Stimulated activated CD8-positive, alpha-beta memory T cell treated with anti-CD3 and anti-CD28 coated beads, Interleukin-15, amount 100 ng/mL, for 4 hours (primary cell): ENCODE results near the gene ASB8.

ENCODE experiments used
- DNase-seq, 2 donors: peaks; one replicate each; pipeline ENCODE4 v3.0.0-alpha.2; 2020; ENCODE audit warnings: low read depth in 2 of 2

ASB8 gene, protein sequence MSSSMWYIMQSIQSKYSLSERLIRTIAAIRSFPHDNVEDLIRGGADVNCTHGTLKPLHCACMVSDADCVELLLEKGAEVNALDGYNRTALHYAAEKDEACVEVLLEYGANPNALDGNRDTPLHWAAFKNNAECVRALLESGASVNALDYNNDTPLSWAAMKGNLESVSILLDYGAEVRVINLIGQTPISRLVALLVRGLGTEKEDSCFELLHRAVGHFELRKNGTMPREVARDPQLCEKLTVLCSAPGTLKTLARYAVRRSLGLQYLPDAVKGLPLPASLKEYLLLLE

DNA sequence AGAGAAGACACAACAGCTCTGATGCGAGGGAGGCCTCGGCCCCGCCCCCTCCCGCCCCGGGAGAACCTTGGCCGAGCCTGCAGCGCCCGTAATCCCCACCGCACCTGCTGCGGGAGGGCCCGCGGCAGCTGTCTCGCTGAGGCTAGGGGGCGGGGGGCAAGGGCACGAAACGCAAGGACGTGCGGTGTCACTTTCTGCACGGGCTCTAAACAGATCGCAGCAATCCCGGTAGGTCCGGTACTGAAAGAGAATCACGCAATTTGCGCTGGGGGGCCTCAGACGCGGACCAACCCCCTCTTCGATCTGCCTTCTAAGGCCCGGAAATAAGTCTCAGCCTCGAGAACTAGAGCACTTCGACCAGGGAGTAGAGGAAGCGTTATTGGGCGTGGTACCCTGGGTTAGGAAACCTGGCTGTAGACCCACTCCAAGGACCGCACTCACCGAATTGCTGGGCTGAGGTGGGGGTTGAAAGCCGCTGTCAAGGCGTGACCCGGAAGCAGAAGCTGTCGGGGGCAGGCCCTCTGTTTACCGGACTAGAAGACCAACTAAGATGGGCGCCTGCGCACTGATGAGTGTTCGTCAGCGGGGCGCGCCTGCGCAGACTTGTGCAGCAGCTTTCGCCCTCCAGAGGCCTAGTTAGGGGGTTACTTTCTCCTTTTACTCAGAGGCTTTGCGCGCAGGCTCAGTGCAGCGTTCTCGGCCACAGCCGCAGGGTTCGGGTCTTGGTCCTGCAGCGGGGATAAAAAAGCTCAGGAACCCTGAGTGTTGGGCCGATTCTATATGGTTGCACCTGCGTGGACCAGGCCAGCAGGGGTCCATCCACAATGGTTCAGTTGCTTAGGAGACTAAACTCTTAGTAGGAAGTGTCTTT, at the start of gene ASB8:
ASB8 (minus strand) TSS at position 498 of the 871 bp plus-strand sequence. CDS start 4,019 bp downstream, outside the sequence.
- DNase-seq: peak; percentile 98 to 99

DNA sequence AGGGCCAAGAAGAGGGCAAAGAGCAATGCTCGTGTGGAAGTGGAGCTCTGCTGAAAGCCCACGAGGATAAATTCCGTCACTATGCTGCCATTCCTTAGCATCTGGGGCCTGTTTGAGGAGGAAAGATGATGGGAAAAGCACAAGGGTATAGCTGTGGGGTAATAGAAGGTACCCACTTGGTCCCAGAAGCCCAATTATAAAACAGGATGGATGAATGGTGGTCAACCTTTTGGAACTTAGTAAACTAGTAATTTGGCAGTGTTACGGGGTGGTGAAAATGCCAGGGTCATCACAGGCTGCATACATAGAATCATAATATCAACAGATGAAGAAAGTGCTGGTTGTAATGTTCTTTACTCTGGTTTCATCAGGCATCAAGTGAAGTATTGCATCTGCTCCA, 45.9 kb upstream of the ASB8 start, which contains the start of gene OR10AD1:
OR10AD1 (minus strand) TSS at position 101 of the 400 bp plus-strand sequence; CDS start at position 101, 0 bp downstream.
- no peak for DNase-seq

DNA sequence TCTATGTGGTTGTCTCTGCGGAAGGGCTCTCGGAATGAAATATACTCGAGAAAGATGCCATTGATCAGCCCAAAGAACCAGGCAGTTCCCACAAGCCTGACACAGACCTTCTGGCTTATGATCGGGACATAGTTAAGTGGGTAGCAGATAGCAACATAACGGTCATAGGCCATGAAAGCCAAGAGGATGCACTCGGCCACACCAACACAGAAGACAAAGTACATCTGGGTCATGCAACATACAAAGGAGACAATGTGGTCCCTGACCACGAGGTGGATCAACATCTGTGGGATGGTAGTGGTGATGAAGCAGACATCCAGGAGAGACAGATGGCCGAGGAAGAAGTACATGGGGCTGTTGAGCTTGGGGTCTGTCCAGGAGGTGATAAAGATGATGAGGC, 45.5 kb upstream of the ASB8 start:
- DNase-seq: no peak

DNA sequence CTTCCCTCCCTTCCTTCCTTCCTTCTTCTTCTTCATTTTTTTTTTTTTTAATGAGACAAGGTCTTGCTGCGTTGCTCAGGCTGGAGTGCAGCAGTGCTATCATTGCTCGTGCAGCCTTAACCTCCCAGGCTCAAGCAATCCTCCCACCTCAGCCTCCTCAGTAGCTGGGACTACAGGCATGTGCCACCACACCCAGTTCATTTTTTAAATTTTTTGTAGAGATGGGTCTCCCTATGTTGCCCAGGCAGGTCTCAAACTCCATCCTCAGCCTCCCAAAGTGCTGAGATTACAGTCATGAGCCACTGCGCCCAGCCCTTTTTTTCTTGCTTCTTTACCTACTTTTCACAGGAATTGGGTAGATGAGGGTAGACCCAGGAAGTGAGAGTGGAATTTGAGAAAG, 44.2 kb upstream of the ASB8 start:
- DNase-seq: no peak

DNA sequence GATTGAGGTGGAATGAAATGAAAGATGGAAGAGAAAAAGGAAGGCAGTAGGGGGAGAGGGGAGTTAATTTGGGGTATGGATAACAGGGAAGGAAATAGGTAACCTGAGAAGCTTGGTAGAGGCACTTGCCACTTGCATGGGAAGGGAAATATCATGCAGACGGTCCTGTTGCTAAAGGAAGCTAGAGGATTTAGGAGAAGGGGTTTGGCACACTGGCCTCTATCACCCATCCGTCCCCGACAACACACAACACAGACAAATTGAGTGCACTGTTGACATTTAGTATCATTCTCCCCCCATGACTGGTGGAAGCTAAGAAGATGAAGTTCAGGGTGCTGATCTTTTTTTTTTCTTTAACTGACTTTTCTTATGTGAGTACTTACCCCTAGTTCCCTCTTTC, 43.8 kb upstream of the ASB8 start:
- no peak for DNase-seq

DNA sequence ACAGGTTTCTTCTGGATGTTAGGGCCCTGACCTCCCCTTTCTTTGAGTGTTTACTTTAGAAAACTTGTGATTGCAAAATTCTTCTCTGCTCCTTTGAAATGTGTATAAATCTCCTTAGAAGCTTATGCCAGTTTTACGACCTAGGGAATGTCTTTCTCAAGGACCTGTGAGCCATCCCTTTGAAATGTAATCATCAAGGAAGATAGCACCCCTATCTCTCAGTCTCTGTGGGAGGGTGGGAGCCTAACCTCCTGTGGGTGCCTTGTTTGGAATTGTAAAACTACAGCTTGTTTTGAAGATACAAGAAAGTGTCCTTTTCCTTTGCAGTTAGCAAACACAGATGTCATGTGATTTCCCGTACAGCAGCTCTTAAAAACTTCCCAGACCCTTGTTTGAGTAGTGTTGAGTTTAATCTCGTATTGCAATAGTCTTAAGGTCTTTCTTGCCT, 42.5 kb upstream of the ASB8 start:
- DNase-seq: no peak

DNA sequence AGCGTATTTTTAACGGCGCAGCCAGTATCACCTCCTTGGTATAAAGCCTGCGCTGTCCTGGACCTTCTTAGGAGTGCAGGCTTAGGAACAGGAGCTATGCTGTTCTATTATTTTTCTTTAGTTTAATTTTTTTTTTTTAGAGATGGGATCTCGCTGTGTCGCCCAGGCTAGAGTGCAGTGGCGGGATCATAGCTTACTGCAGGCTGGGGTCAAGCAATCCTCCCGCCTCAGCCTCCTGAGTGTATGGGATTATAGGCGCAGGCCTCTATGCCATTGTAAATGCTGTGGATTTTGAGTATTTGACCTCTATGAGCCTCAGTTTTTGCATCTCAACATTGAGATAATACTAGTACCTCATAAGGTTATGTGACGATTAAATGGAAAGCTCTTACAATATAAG, 41.7 kb upstream of the ASB8 start:
- DNase-seq: no peak

DNA sequence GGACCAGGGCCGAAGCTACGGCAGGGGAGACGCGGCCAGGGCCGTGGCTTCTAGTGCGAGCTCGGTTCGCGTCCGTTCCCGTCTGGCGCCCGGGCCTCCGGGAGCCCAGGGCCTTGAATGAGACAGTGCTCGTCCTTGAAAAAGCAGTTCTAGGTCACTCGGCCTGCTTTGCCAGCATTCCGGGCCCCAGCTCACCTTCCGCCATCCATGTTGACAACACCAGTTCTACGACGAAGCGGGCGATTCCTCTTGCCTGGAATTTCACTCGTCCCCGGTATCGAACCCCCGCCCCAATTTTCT, 41.3 kb upstream of the ASB8 start:
- DNase-seq: no peak

DNA sequence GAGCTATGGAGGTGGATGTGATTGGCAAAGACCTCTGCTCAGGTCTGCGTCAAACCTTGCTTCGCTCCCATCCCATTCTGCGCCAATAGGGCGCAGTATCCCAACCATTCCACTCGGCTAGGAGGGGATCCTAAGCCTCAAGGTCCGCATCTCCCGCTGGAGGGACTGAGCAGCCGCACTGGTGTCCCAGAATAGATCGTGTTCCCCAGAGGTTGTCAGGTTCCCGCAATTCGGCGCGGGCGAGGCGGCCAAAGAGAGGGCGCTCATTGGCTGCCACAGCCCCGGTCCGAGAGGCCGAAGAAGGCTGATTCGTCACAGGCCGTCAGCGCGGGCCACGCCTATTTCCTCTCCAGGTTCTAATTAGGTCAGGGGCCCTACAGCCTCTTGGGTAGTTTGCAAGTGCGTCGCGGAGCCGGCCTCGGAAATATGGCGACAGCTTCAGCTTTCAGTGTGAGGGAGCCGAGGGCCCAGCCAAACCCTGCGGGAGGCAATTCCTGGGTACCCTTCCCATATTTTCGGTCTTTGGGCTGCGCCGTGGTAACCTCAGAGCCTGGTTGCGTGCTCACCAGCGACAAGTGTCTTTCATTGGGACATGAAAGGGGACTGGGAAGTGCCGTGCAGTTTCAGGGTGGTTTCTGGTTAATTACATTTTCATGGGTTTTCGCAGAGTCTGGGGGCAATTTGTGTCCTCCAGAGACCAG, 40.8 kb upstream of the ASB8 start:
- DNase-seq: peak; percentile 78 to 80

DNA sequence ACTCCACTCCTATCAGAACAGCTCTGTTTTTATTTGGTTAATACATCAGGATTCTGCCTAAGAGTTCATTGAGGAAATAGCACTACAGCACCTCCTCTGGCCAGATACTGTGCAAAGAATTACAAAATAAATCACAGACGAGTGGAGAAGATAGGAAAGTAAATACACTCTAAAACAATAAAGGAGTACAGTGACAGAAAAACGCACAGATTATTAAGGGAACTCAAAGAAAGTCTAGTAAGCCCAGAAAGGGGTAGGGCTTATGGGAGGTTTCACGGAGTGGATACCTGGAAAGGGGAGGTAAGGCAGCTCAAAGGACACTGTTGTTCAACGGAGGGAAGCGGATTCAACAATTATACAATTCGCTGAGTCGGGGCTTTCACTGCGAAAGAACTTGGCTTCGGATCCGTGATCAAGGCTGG, 40.2 kb upstream of the ASB8 start:
- no peak for DNase-seq

DNA sequence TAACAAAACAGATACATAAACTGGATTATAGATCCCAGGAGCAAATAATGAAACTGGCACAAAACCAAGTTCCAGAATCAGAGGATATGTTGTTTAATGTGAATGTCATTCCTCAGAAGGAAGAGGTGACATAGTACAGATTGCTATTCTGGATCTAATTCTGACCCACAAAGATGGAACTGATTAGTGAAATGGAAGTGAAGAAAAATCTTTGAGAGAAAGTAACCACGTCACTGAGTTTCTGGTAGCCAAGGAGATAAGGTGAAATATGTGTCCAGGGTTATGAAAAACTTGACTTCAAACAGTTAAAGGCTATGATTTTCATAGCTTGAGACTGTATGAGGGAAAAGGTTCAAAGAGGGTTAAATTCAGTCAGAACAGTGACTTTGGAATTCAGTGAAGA, 37.5 kb upstream of the ASB8 start:
- DNase-seq: no peak

DNA sequence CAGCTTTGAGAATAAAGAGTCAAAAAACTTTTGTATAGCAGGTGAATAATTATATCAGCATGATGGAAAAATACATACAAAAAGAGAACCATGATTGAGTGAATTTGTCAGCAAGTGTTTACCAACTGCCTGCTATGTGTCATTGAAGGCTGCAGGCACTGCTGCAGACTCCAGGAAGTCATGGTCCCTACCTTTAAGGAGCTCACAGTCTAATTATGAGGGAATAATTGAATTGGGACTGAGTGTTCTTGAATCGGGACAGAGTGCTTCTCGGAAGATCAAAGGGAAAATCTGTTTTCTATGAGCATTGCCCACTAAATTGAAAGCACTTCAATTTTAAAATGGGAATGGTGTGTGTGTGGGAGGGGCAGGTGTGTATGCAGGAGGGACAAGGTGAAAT, 36.3 kb upstream of the ASB8 start:
- DNase-seq: no peak

DNA sequence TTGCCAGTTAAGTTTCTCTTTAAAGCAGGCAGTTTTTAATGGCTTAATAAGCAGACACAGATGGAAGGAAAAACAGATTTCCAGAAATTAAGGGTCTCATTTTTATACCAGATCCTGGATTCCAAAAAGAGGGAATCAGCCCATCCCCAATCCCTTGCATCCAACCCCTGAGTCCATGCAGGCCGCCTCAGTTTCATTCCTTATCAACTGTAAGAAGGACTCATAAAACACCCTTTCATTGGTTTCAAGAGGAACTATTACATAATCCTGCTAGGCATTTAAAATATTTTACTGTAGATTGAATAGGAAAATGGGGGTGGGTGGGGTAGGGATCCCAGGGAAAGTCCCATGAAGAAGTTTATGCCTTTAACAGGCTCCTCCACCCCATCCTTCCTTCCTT, 35.5 kb upstream of the ASB8 start:
- DNase-seq: no peak

DNA sequence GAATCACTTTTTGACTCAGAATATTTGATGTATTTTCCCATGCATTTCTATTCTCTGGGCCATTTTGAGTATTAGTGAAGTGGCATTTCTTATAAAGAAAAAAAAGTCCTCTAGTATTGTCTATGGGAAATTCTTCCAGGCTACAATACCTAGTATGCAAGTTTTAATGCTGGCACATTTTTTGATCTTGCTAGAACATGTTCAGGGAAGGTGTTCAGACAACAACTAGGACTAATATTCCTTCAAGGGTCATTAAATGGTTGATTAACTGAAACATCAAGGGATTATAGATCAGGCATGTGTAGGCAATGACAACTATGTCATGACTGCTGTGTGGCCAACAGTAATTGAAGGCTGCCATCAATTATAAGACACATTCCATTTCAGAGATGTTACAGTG, 33.8 kb upstream of the ASB8 start:
- DNase-seq: no peak

DNA sequence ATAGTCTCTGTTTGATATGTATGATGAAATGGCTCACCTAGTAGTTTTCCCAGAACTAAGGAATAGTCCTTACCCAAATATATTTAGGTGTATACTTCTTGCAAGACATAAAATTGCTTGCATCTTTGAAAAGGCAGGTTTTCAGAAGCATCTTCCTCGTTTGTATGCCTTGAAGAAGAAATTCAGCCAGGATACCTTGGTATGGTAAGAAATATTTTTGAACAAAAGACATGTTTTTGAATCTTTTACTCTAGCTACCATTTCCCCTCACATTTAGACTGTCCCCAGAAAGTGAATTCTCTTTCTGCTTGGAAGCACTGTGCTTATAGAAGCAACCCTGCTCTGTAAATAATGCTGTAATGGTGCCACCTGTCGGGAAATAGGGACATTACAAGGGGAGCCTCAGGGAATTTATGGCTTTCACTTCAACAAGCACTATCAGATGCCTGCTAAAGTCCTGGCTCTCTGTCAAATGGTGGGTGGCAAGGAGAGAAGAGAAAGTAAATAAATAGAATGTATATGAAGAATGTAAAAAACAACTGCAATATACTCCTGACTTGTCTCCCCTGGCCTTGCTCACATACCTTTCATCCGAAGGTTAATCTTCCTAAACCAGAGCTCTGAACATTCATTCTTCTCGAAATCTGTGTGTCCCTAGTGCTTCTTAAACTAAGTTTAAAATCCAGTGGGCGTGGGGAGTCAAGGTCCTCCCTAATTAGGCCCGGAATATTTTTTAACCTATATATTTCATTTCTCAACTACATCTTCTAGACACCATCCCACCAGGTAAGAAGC, 32.2 kb upstream of the ASB8 start:
- peak; percentile 8 to 45 for DNase-seq

DNA sequence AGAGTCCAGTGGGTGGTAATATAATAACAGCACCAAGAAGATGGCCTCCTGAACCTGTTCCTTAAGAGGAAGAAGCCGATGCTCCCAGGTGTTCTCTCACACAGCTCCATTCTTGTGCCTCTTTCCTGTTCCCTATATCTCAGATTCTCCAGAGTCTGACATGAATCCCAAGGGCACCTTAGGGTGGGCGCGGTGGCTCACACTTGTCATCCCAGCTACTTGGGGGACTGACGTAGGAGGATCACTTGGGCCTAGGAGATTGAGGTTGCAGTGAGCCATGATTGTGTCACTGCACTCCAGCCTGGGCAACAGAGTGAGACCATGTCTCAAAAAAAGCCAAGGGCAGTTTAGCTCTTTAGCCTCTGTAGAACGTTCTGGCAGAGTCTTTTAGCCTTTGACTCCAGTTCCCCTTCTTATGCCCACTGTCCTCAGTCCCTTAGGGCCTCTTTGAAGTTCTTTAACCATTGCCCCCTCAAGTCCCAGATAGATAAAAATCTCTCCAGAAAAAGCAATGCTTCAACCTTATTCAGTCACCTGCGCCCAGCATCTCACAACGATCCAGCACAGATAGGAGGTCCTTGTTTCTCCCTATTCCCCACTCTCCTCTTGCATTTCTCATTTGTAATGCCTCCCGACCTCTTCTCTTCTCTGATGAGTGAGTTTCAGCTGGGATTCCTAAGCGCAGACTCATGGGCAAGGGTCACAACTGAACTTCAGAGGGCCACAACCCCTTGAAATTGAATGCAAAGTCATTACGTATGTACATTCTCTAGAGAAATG, 30.8 kb upstream of the ASB8 start:
- DNase-seq: no peak

DNA sequence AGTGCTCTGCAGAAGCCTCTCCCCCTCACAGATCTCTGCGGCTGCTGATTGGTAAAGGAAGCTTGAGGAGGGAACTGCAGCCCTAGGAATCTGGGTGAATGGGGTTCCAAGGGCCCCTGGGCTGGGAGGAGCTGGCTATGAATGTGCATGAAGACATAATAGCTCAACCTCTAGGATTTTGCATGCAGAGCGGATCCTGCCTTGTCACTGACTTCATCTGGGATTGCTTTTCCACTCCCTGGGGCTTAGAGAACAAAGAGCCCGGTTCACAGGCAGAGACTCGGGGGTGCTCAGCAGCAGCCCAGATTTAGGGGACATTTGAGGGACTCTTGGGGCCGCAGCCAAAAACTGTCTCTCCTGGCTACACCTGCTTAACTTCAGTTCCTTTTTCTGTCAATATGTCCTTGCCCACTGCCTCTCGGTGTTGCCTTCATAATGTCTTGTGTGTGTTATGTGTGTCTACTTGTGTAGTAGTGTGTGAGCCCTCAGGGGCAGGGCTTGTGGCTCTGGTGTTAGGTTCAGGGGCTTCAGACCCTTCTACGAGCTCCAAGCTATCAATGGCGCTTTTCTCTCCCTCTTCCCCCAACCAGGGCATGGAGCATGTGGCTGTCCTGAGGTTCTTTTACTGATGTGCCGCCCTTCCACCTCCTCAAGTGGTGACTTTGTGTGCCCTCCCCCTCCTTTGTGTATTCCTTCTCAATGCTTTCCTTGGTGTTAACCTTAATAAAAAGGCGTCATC, 28.0 kb upstream of the ASB8 start:
- DNase-seq: no peak

DNA sequence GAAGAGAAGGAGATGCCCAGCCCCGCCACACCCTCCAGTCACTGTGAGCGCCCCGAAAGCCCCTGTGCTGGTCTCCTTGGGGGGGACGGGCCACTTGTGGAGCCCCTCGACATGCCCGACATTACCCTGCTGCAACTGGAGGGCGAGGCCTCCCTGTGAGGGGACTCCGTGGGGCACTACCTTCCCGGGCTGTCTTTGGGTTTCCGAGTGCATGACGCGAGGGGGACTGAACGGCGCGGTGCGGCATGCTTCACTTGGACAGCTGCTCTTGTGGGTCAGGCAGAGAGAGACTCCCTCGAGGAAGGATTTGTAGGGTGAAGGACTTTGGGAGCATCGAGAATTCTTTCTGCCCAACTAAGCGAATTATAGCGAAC, 27.2 kb upstream of the ASB8 start:
- DNase-seq: no peak

DNA sequence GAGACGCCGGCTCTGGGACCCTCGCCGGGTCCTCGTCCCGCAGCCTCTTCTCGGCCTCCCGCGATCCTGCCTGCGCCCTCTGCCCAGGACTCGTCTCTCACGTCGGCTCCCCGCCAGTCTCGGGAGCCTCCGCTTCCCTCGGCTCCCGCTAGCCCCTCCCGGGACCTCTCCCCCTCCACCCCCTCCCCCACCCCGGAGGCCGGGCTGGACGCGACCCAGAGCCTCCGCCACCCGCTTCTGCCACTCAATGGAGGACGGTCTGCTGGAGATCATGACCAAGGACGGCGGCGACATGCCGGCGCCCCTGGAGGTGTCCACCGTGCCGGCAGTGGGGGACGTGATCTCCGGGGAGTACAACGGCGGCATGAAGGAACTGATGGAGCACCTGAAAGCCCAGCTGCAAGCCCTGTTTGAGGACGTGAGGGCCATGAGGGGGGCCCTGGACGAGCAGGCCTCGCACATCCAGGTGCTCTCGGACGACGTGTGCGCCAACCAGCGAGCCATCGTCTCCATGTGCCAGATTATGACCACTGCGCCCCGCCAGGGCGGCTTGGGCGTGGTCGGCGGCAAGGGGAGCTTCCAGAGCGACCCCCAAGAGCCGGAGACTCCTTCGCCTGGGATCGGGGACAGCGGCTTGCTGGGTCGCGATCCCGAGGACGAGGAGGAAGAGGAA, 26.7 kb upstream of the ASB8 start:
- no peak for DNase-seq
